IMR-90 (cell line): Measurements from ENCODE around the gene DLX2.
A peak's percentile ranks its signal among the peaks of the same experiment; 100 is the strongest.

ENCODE experiments used
- CEBPB ChIP-seq: IDR thresholded peaks from 2 replicates; pipeline ENCODE4 v1.6.1; 2012; ENCODE audit warnings: low read depth, low read length, improper control_type of control experiment
- POLR2A ChIP-seq: IDR thresholded peaks from 2 replicates; pipeline ENCODE4 v1.6.1; 2012; ENCODE audit warnings: mild to moderate bottlenecking, low read depth, low read length
- RFX5 ChIP-seq: IDR thresholded peaks from 2 replicates; pipeline ENCODE4 v1.8.0; 2012; ENCODE audit warnings: low read depth, mild to moderate bottlenecking, low read length, moderate library complexity
- TF ChIP-seq, protein P1 (sequence below): conservative IDR thresholded peaks from 2 replicates; pipeline ENCODE4 v1.5.1; 2012; ENCODE audit warnings: mild to moderate bottlenecking, low read depth, low read length, improper control_type of control experiment

DNA sequence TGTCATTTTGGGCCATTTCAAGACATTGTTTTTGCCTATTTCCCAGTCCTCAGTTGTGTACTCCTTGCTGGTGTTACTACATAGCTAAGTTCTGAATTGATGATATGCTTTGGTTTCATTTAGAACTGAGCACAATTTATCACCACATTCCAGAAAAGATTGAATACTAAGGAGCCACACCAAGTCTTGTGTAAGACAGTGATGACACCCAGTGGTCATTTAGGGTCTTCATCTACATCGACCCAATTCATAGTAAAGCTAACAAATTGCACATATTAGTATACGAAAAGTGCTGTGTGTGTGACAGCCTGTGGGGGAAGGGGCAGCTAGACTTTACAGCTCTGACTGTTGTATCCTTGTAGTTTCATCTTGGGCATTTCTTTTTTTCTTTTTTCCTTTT is 10.9 kb upstream of the DLX2 start:
- TF ChIP-seq RFX5 (no peak), POLR2A (no peak), CEBPB (0 out of 2 replicates have a peak, but pooled peaks have one; percentile 28)
- TF ChIP-seq, protein P1, sequence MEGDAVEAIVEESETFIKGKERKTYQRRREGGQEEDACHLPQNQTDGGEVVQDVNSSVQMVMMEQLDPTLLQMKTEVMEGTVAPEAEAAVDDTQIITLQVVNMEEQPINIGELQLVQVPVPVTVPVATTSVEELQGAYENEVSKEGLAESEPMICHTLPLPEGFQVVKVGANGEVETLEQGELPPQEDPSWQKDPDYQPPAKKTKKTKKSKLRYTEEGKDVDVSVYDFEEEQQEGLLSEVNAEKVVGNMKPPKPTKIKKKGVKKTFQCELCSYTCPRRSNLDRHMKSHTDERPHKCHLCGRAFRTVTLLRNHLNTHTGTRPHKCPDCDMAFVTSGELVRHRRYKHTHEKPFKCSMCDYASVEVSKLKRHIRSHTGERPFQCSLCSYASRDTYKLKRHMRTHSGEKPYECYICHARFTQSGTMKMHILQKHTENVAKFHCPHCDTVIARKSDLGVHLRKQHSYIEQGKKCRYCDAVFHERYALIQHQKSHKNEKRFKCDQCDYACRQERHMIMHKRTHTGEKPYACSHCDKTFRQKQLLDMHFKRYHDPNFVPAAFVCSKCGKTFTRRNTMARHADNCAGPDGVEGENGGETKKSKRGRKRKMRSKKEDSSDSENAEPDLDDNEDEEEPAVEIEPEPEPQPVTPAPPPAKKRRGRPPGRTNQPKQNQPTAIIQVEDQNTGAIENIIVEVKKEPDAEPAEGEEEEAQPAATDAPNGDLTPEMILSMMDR: peak; percentile 54
